HepG2 (cell line): ENCODE data around the gene ARMH3. TPM values are rescaled to one million over a fixed set of nuclear protein-coding genes. Genes with fewer than 3 reads are reported as not detected.
A peak's percentile ranks its signal among the peaks of the same experiment; 100 is the strongest.

Source experiments
- ATF2 ChIP-seq: sonication (generic); formaldehyde crosslinking; IDR thresholded peaks from 2 replicates; pipeline ENCODE4 v1.4.0; 2020; ENCODE audit warnings: missing genetic modification reagents
- ELF1 ChIP-seq: sonication (generic); formaldehyde crosslinking; IDR thresholded peaks from 2 replicates; pipeline ENCODE4 v1.4.0; 2020; ENCODE audit warnings: missing genetic modification reagents
- GABPA ChIP-seq, 2 experiments: IDR thresholded peaks; 2 replicates each; pipeline ENCODE4 v1.6.1; 2011 to 2016; ENCODE audit warnings: low read depth in 2 of 2, low read length in 1 of 2, missing biosample characterization in 1 of 2, missing genetic modification characterization in 1 of 2
- HBP1 ChIP-seq: IDR thresholded peaks from 2 replicates; pipeline ENCODE4 v1.6.1; 2016; ENCODE audit warnings: low read depth, control low read depth
- HIC2 ChIP-seq: sonication (generic); formaldehyde crosslinking; IDR thresholded peaks from 2 replicates; pipeline ENCODE4 v1.9.0; 2022; ENCODE audit warnings: low read depth, missing genetic modification reagents
- KLF15 ChIP-seq: sonication (generic); formaldehyde crosslinking; IDR thresholded peaks from 2 replicates; pipeline ENCODE4 v1.8.1; 2023; ENCODE audit warnings: borderline replicate concordance, mild to moderate bottlenecking, inconsistent platforms, missing genetic modification reagents, mixed read lengths
- MAFK ChIP-seq, 2 experiments: IDR thresholded peaks in 1 of 2; conservative IDR thresholded peaks in 1 of 2; 2 replicates each; pipeline ENCODE4 v1.6.1; 2011; ENCODE audit warnings: improper control_type of control experiment in 2 of 2, low read length in 2 of 2
- NR2F2 ChIP-seq: IDR thresholded peaks from 2 replicates; pipeline ENCODE4 v1.6.1; 2012; ENCODE audit warnings: low read depth, inconsistent platforms, borderline replicate concordance
- RFX5 ChIP-seq: IDR thresholded peaks from 2 replicates; pipeline ENCODE4 v1.6.1; 2011; ENCODE audit warnings: low read depth, low read length, improper control_type of control experiment
- SOX6 ChIP-seq, 2 experiments: fragments of 450-650 bp in 1 of 2; sonication (generic) in 1 of 2; formaldehyde crosslinking in 1 of 2; IDR thresholded peaks; 2 replicates each; pipeline versions ENCODE4 v1.4.0 to v1.6.1; 2017 to 2020; ENCODE audit warnings: antibody characterized with exemption in 1 of 2, mild to moderate bottlenecking in 1 of 2, missing genetic modification reagents in 1 of 2
- ZNF510 ChIP-seq: sonication (generic); formaldehyde crosslinking; IDR thresholded peaks from 2 replicates; pipeline ENCODE4 v1.4.0; 2020; ENCODE audit warnings: low read depth, mild to moderate bottlenecking, missing genetic modification reagents
- ZNF550 ChIP-seq: sonication (generic); formaldehyde crosslinking; IDR thresholded peaks from 2 replicates; pipeline ENCODE4 v1.4.0; 2020; ENCODE audit warnings: mild to moderate bottlenecking, missing genetic modification reagents, borderline replicate concordance
- ZNF609 ChIP-seq: sonication (generic); formaldehyde crosslinking; IDR thresholded peaks from 2 replicates; pipeline ENCODE4 v1.4.0; 2020; ENCODE audit warnings: mild to moderate bottlenecking, missing genetic modification reagents, borderline replicate concordance
- ZNF746 ChIP-seq: sonication (generic); formaldehyde crosslinking; IDR thresholded peaks from 2 replicates; pipeline ENCODE4 v1.8.0; 2022; ENCODE audit warnings: mild to moderate bottlenecking, missing genetic modification reagents
- ZNF800 ChIP-seq: sonication (generic); formaldehyde crosslinking; IDR thresholded peaks from 2 replicates; pipeline ENCODE4 v1.4.0; 2020; ENCODE audit warnings: missing genetic modification reagents
- ZSCAN25 ChIP-seq: sonication (generic); formaldehyde crosslinking; IDR thresholded peaks from 2 replicates; pipeline ENCODE4 v1.8.0; 2022; ENCODE audit warnings: mild to moderate bottlenecking, missing genetic modification reagents
- polyA plus RNA-seq, 8 experiments: library from polyadenylated mRNA; depleted of rRNA in 3 of 8; stranded (reverse) in 7 of 8; unstranded in 1 of 8; fragments of >200 nt; fragmentation: Illumina TruSeq in 4 of 8; extraction: Trizol in 4 of 8; gene quantifications; 2 replicates each; pipeline versions ENCODE4 v1.2.1 to v1.2.3, GENCODE V29; 2011 to 2016; ENCODE audit warnings: low read depth in 4 of 8, missing spikeins in 1 of 8, mixed read lengths in 1 of 8; ENCODE audit not compliant: insufficient read depth in 1 of 8
- total RNA-seq, 5 experiments: library from RNA; depleted of rRNA; stranded (reverse); fragments of >200 nt; fragmentation: Illumina TruSeq; extraction: Trizol; gene quantifications; 2 replicates each; pipeline ENCODE4 v1.2.3, GENCODE V29; 2016; ENCODE audit warnings: low read depth in 1 of 5

ARMH3 gene
- total and polyA plus RNA-seq, 2 of the 13 experiments (the other 11 are each of a cell fraction or from before 2014, with no cell fraction given), result 8.4 to 16.9 TPM

GRCh38 chr10:101818119-101818871 is 237.7 kb downstream of the ARMH3 start, which contains the start of gene OGA (continued):
- 0 out of 2 replicates have a peak, but pooled peaks have one; percentile 20 for TF ChIP-seq ZNF800 (CRISPR knock-in tag)
- TF ChIP-seq HIC2 (CRISPR knock-in tag), result peak; percentile 72; the same call in 1 of the 2 replicates
- TF ChIP-seq ZNF550 (CRISPR knock-in tag), result no peak
- no peak for TF ChIP-seq GABPA (IDR thresholded peaks at IDR 0.05; ENCODE audit: low read depth, low read length)
- peak; percentile 74 for TF ChIP-seq GABPA (CRISPR knock-in tag; IDR thresholded peaks at IDR 0.05; ENCODE audit: low read depth)
- no peak for TF ChIP-seq ZNF609 (CRISPR knock-in tag)
- no peak for TF ChIP-seq SOX6 (IDR thresholded peaks at IDR 0.05)
- TF ChIP-seq SOX6 (CRISPR knock-in tag; IDR thresholded peaks at IDR 0.05), result peak; percentile 44
- peak; percentile 61; the same call in 1 of the 2 replicates for TF ChIP-seq ZSCAN25
- no peak; the same call in 1 of the 2 replicates for TF ChIP-seq HBP1 (CRISPR knock-in tag)
- peak; percentile 41; the same call in 1 of the 2 replicates for TF ChIP-seq NR2F2
- TF ChIP-seq ZNF510 (CRISPR knock-in tag), result no peak
- TF ChIP-seq KLF15 (CRISPR knock-in tag), result no peak
- no peak for TF ChIP-seq RFX5
- TF ChIP-seq MAFK (conservative IDR thresholded peaks at IDR 0.05 in 1 of 2, IDR thresholded peaks at IDR 0.05 in 1 of 2; ENCODE audit: low read length in 2 of 2), result no peak
- 0 out of 2 replicates have a peak, but pooled peaks have one; percentile 4 for TF ChIP-seq ATF2
- TF ChIP-seq ELF1, result peak; percentile 87
- peak; percentile 80 for TF ChIP-seq ZNF746
